HepG2 (cell line): ENCODE results near the gene OR1F1. TPM values are rescaled to one million over a fixed set of nuclear protein-coding genes. Genes with fewer than 3 reads are reported as not detected.

Source experiments
- ATF2 ChIP-seq: sonication (generic); formaldehyde crosslinking; IDR thresholded peaks from 2 replicates; pipeline ENCODE4 v1.4.0; 2020; ENCODE audit warnings: missing genetic modification reagents
- HOXA5 ChIP-seq: sonication (generic); formaldehyde crosslinking; IDR thresholded peaks from 2 replicates; pipeline ENCODE4 v1.4.0; 2020; ENCODE audit warnings: missing genetic modification reagents
- MED1 ChIP-seq: sonication (generic); formaldehyde crosslinking; IDR thresholded peaks from 2 replicates; pipeline ENCODE4 v1.4.0; 2020; ENCODE audit warnings: missing genetic modification reagents
- MIER3 ChIP-seq: IDR thresholded peaks from 2 replicates; pipeline ENCODE4 v1.6.1; 2016; ENCODE audit warnings: missing compliant biosample characterization, borderline replicate concordance
- NKX3-1 ChIP-seq: sonication (generic); formaldehyde crosslinking; IDR thresholded peaks from 2 replicates; pipeline ENCODE4 v1.5.0; 2020; ENCODE audit warnings: missing genetic modification reagents
- PHF8 ChIP-seq: sonication (generic); formaldehyde crosslinking; IDR thresholded peaks from 2 replicates; pipeline ENCODE4 v1.5.0; 2020; ENCODE audit warnings: missing genetic modification reagents
- PRDM10 ChIP-seq: sonication (generic); formaldehyde crosslinking; IDR thresholded peaks from 2 replicates; pipeline ENCODE4 v1.4.0; 2020; ENCODE audit warnings: low read depth, missing genetic modification reagents
- RNF2 ChIP-seq: fragments of 450-650 bp; conservative IDR thresholded peaks from 2 replicates; pipeline ENCODE4 v1.6.1; 2016; ENCODE audit warnings: low read depth
- XRCC5 ChIP-seq: fragments of 200-400 bp; formaldehyde crosslinking; optimal IDR thresholded peaks from 2 replicates; pipeline ENCODE3; 2017; ENCODE audit warnings: mild to moderate bottlenecking, low read length
- ZFX ChIP-seq: sonication (generic); formaldehyde crosslinking; IDR thresholded peaks from 2 replicates; pipeline ENCODE4 v1.4.0; 2020; ENCODE audit warnings: mild to moderate bottlenecking, low read depth, missing genetic modification reagents, moderate library complexity
- ZNF282 ChIP-seq: fragments of 450-650 bp; IDR thresholded peaks from 2 replicates; pipeline ENCODE4 v1.6.1; 2018; ENCODE audit not compliant: partially characterized antibody
- ZNF329 ChIP-seq: sonication (generic); formaldehyde crosslinking; IDR thresholded peaks from 2 replicates; pipeline ENCODE4 v1.9.0; 2021; ENCODE audit warnings: low read depth, mild to moderate bottlenecking, missing genetic modification reagents
- ZNF331 ChIP-seq: sonication (generic); formaldehyde crosslinking; IDR thresholded peaks from 2 replicates; pipeline ENCODE4 v1.4.0; 2020; ENCODE audit warnings: missing genetic modification reagents
- ZNF44 ChIP-seq: sonication (generic); formaldehyde crosslinking; IDR thresholded peaks from 2 replicates; pipeline ENCODE4 v1.5.1; 2020; ENCODE audit warnings: mild to moderate bottlenecking, missing genetic modification reagents
- ZNF670 ChIP-seq: sonication (generic); formaldehyde crosslinking; IDR thresholded peaks from 2 replicates; pipeline ENCODE4 v1.8.0; 2022; ENCODE audit warnings: mild to moderate bottlenecking, missing genetic modification reagents, borderline replicate concordance
- ZNF703 ChIP-seq: sonication (generic); formaldehyde crosslinking; IDR thresholded peaks from 2 replicates; pipeline ENCODE4 v1.5.1; 2020; ENCODE audit warnings: missing genetic modification reagents, mild to moderate bottlenecking, moderate library complexity, borderline replicate concordance
- polyA plus RNA-seq, 8 experiments: library from polyadenylated mRNA; depleted of rRNA in 3 of 8; stranded (reverse) in 7 of 8; unstranded in 1 of 8; fragments of >200 nt; fragmentation: Illumina TruSeq in 4 of 8; extraction: Trizol in 4 of 8; gene quantifications; 2 replicates each; pipeline versions ENCODE4 v1.2.1 to v1.2.3, GENCODE V29; 2011 to 2016; ENCODE audit warnings: low read depth in 4 of 8, missing spikeins in 1 of 8, mixed read lengths in 1 of 8; ENCODE audit not compliant: insufficient read depth in 1 of 8
- total RNA-seq, 5 experiments: library from RNA; depleted of rRNA; stranded (reverse); fragments of >200 nt; fragmentation: Illumina TruSeq; extraction: Trizol; gene quantifications; 2 replicates each; pipeline ENCODE4 v1.2.3, GENCODE V29; 2016; ENCODE audit warnings: low read depth in 1 of 5
- TF ChIP-seq, protein P1 (sequence below): sonication (generic); formaldehyde crosslinking; IDR thresholded peaks from 2 replicates; pipeline ENCODE4 v1.4.0; 2020; ENCODE audit warnings: missing genetic modification reagents
- TF ChIP-seq, protein P2 (sequence below): sonication (generic); formaldehyde crosslinking; IDR thresholded peaks from 2 replicates; pipeline ENCODE4 v1.4.0; 2020; ENCODE audit warnings: mild to moderate bottlenecking, low read depth, missing genetic modification reagents
- TF ChIP-seq, protein P3 (sequence below): sonication (generic); formaldehyde crosslinking; IDR thresholded peaks from 2 replicates; pipeline ENCODE4 v1.8.1; 2023; ENCODE audit warnings: mild to moderate bottlenecking, missing genetic modification reagents

Gene OR1F1
- total and polyA plus RNA-seq, 2 of the 13 experiments (the other 11 are each of a cell fraction or from before 2014, with no cell fraction given) = 0.90 TPM; not detected in 1

DNA sequence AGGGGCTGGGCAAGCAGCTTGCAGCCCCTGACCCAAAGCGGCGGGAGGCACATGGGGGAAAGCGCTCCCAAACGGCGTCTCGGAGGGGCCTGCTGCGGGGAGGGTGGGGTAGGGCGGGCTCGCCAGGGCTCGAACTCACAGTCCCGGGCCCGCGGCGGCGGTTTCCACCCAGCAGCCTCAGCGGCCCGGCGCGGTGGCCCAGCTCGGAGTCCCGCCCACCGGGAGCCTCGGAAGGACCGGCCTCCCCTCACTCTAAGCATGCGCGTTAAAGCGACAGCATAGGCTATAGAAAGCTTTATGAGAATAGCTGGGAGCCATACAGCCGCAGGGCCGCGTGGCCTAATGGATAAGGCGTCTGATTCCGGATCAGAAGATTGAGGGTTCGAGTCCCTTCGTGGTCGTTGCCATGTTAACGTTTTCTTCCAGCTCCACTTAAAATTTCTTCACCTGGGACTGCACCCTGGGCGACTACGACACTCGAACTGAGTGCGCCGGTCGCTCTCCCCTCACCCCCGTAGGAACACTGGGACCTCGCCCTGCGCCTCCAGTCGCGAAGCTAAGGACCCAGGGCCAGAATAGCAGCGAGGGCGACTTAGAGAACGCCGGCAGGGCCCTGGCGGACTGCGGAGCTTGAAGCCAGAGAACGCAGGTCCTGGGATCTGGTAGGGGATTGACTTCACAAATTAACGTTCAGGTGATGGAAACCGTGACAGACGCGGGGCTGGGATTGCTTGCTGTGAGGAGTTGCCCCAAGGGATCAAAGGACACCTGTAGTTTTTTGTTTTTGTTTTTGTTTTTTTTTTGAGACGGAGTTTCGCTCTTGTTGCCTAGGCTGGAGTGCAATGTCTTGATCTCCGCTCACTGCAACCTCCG lies 37.4 kb upstream of the OR1F1 start (continued):
- TF ChIP-seq XRCC5 = peak; percentile 46
- TF ChIP-seq ATF2 (CRISPR knock-in tag) = peak; percentile 87
- 0 out of 2 replicates have a peak, but pooled peaks have one; percentile 61 for TF ChIP-seq PRDM10
- peak; percentile 93 for TF ChIP-seq ZNF670 (CRISPR knock-in tag)
- peak; percentile 82 for TF ChIP-seq ZNF44 (CRISPR knock-in tag)
- peak; percentile 83; the same call in 1 of the 2 replicates for TF ChIP-seq NKX3-1 (CRISPR knock-in tag)
- TF ChIP-seq, protein P1, sequence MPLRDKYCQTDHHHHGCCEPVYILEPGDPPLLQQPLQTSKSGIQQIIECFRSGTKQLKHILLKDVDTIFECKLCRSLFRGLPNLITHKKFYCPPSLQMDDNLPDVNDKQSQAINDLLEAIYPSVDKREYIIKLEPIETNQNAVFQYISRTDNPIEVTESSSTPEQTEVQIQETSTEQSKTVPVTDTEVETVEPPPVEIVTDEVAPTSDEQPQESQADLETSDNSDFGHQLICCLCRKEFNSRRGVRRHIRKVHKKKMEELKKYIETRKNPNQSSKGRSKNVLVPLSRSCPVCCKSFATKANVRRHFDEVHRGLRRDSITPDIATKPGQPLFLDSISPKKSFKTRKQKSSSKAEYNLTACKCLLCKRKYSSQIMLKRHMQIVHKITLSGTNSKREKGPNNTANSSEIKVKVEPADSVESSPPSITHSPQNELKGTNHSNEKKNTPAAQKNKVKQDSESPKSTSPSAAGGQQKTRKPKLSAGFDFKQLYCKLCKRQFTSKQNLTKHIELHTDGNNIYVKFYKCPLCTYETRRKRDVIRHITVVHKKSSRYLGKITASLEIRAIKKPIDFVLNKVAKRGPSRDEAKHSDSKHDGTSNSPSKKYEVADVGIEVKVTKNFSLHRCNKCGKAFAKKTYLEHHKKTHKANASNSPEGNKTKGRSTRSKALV = peak; percentile 65; the same call in 1 of the 2 replicates
- peak; percentile 96 for TF ChIP-seq RNF2
- TF ChIP-seq ZNF331 (CRISPR knock-in tag) = peak; percentile 87
- TF ChIP-seq, protein P2, sequence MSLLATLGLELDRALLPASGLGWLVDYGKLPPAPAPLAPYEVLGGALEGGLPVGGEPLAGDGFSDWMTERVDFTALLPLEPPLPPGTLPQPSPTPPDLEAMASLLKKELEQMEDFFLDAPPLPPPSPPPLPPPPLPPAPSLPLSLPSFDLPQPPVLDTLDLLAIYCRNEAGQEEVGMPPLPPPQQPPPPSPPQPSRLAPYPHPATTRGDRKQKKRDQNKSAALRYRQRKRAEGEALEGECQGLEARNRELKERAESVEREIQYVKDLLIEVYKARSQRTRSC (CRISPR knock-in tag) = 0 out of 2 replicates have a peak, but pooled peaks have one; percentile 70
- 0 out of 2 replicates have a peak, but pooled peaks have one; percentile 49 for TF ChIP-seq ZNF703 (CRISPR knock-in tag)
- TF ChIP-seq ZFX (CRISPR knock-in tag) = peak; percentile 66
- TF ChIP-seq MIER3 = peak; percentile 95
- peak; percentile 97 for TF ChIP-seq HOXA5 (CRISPR knock-in tag)
- peak; percentile 87 for TF ChIP-seq MED1
- peak; percentile 20; the same call in 1 of the 2 replicates for TF ChIP-seq PHF8 (CRISPR knock-in tag)
- TF ChIP-seq, protein P3, sequence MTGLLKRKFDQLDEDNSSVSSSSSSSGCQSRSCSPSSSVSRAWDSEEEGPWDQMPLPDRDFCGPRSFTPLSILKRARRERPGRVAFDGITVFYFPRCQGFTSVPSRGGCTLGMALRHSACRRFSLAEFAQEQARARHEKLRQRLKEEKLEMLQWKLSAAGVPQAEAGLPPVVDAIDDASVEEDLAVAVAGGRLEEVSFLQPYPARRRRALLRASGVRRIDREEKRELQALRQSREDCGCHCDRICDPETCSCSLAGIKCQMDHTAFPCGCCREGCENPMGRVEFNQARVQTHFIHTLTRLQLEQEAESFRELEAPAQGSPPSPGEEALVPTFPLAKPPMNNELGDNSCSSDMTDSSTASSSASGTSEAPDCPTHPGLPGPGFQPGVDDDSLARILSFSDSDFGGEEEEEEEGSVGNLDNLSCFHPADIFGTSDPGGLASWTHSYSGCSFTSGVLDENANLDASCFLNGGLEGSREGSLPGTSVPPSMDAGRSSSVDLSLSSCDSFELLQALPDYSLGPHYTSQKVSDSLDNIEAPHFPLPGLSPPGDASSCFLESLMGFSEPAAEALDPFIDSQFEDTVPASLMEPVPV (CRISPR knock-in tag) = 0 out of 2 replicates have a peak, but pooled peaks have one; percentile 53
- TF ChIP-seq ZNF282 = no peak
- TF ChIP-seq ZNF329 (CRISPR knock-in tag) = 0 out of 2 replicates have a peak, but pooled peaks have one; percentile 64
